ENCODE measurements around the gene SNUPN.

DNA sequence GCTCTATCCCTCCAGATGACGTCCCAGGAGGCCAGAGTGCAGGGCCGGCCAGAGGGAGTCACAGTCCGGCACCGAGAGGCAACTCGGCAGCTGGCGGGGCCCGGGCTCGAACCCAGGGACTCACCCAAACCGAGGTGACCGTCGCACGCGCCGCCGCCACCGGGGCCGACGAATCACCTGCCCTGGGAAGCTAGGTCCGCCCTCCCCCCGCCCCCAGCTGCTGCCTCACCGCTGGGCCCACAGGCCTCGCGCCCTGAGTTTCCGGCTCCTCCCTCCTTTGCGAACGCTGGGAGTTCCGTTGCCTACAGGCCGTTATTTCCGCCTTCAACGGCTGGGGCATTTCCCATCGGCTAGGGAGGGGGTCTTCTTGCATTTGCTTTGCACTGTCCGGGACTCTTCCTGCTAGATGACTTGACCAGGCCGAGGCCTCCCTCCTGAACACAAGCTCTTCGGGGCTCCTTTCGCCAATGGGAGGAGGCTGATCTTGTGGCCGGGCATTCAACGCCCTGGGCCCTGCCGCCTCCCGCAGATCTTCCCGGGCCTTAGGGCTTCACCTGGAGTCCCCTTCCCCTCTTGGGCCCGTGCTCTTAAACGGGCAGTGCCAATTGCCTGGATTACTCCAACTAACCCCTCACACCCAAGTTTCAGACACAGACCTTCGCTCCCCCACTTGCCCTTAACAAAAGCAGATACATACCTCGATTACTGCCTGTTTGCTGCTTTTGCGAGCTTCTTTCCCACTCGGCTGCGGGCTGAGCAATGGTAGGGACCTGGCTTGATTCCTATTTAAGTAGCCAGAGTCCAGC is at the start of gene SNUPN:
- no peak for TF ChIP-seq SP1 (IDR thresholded peaks at IDR 0.05)
- no peak for TF ChIP-seq FOXA1 (IDR thresholded peaks at IDR 0.05)
- TF ChIP-seq FOXM1 (IDR thresholded peaks at IDR 0.05; ENCODE audit: borderline replicate concordance), result peak; percentile 75
- TF ChIP-seq SUZ12 (IDR thresholded peaks at IDR 0.05), result no peak
- no peak for TF ChIP-seq ARNT (IDR thresholded peaks at IDR 0.05)
- TF ChIP-seq, protein P1, sequence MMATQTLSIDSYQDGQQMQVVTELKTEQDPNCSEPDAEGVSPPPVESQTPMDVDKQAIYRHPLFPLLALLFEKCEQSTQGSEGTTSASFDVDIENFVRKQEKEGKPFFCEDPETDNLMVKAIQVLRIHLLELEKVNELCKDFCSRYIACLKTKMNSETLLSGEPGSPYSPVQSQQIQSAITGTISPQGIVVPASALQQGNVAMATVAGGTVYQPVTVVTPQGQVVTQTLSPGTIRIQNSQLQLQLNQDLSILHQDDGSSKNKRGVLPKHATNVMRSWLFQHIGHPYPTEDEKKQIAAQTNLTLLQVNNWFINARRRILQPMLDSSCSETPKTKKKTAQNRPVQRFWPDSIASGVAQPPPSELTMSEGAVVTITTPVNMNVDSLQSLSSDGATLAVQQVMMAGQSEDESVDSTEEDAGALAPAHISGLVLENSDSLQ (IDR thresholded peaks at IDR 0.05), result no peak
- TF ChIP-seq FOXK2 (IDR thresholded peaks at IDR 0.05), result no peak
- no peak for TF ChIP-seq BHLHE40 (IDR thresholded peaks at IDR 0.05; ENCODE audit: borderline replicate concordance)
- peak; percentile 65 for TF ChIP-seq ELF4 (IDR thresholded peaks at IDR 0.05)
- TF ChIP-seq TARDBP (IDR thresholded peaks at IDR 0.05), result no peak
- no peak for TF ChIP-seq ZNF384 (IDR thresholded peaks at IDR 0.05)
- TF ChIP-seq NFRKB (IDR thresholded peaks at IDR 0.05), result no peak
